HG03045 (cell line): ENCODE data around the gene ANTXR1.

Experiments used
- ATAC-seq: cut with Tn5 transposase; IDR thresholded peaks from one replicate; pipeline ENCODE4 v1.9.1; 2021; ENCODE audit warnings: mild to moderate bottlenecking, moderate library complexity; ENCODE audit not compliant: unreplicated experiment

ANTXR1 gene

DNA sequence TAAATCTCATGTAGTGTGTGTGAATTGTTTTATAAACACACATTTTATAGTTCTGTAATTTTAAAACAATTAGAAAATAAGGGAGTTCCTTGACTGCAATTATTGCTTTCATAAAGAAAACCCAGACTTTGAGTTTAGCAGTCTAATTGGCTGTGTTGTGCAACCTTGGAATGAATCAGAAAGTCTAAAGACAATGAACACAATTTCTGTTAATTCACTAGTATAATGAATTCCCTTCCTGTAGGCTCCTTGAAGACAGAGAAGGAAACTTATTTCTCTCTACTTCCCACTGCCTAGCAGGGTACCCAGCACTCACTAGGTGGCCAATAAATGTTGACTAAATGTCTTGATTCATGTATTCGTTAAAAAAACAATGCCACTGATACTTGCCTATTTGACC, 79.9 kb downstream of the ANTXR1 start:
- no peak for ATAC-seq

DNA sequence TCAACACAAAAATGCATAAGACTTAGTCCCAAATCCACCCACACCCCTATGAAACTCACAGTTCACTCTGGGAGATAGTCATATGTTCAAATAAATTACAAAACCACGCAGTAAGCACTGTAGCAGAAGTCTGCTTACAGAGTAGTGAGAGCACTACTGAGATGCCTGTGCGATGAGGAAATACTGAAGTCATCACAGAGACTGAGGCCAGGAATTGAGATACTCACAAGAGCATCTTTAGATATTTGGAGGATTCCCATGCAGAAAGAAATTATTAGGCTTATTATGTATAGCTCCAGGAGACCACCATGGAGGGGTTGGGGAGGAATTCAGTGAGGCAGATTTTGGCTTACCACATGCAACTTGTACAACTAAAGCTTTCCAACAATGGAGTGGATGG, 82.3 kb downstream of the ANTXR1 start:
- no peak for ATAC-seq

DNA sequence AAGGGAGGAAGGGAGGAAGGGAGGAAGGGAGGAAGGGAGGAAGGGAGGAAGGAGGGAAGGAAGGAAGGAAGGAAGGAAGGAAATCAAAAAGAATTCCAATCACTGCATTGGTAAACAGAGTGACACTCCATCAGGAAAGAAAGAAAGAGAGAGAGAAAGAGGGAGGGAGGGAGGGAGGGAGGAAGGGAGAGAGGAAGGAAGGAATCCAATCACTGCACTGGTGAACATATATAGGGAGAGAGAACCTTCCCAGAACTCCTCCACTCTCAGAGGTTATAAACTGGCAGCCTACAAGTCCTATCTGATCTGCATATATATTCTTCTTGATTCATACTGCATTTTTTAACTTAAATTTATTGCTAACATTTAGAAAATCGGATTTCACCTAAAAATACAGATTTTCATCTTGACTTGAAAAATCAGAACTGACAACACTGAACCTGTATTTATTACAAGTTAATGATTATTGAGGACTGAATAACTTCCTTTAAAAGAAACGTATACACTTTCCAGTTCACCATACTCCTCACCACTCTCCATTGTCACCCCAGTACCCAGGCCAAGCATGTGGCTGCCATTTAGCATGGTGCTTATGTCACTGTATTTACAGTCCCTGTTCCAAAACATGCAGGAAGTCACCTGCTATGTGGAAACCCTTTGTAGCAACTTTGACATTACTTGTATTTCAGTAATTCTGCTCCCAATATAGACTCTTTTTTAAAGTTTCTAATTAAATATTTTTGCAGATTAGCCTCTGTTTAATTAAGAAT, 83.5 kb downstream of the ANTXR1 start:
- ATAC-seq, result no peak

DNA sequence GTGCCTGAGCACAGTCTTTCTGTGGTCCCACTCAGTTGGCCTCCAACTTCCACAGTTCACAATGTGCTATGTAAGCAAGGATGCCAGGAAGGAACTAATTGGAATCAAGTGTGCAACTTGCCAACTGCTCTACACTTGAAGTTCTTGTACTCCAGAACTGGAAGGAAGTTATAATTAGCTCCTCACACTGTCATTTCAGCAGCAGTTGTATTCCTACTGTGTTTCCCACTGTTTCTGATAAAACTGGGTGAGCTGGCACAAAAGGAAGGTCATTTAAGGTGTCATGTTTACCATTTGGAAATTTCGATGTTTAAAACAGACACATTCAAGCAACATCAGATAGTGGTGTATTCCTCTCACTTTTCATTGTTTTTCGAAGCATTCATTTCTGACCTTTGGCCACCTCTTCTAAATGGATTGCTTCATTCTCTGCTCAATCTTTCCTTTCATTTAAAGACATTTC, 84.2 kb downstream of the ANTXR1 start:
- no peak for ATAC-seq

DNA sequence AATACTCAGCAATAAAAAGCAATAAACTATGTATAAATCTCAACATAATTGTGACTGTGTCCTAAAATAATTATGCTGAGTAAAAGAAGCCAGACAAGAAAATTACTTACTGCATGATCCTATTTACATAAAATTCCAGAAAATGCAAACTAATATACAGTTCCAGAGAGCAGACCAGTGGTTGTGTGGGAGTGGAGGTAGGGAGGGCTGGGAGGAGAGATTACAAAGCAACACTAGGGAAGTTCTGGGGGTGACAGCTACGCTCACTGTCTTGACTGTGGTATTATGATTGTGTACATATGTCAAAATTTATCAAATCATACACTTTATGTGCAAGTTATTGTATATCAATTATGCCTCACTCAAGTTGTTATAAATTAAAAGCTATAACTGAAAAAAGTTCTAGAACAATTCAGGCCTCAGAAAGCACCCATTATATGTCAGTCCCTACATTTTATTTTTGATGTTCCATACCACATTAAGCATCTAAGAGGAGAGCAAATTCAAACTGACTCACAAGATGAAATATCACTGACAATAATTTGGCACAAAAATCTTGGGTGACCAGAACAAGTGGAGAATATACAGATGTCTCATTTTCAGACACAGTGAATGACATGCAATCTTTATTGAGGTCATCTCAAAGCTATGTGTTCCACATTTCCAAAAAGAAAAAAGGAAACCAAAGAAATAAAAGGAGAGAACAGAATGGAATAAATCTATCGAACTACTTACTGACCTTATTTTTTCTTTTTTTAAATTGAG, 85.1 kb downstream of the ANTXR1 start:
- ATAC-seq, result no peak

DNA sequence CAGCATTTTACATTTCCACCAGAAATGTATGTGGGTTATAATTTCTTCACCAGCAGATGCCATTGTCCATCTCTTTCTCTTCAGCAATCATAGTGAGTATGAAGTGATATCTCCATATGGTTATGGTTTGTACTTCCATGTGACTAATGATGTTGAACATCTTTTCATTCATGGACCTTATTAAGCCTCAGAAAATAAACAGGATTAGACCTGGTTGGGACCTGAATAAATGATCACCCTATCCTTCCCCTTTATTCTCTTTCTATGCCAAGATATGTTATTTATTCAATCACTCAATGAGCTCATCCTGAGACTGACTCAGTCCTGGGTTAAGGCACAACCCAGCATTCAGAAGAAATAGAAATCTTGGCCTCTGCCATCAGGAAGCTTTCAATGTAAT, 86.6 kb downstream of the ANTXR1 start:
- ATAC-seq, result no peak

DNA sequence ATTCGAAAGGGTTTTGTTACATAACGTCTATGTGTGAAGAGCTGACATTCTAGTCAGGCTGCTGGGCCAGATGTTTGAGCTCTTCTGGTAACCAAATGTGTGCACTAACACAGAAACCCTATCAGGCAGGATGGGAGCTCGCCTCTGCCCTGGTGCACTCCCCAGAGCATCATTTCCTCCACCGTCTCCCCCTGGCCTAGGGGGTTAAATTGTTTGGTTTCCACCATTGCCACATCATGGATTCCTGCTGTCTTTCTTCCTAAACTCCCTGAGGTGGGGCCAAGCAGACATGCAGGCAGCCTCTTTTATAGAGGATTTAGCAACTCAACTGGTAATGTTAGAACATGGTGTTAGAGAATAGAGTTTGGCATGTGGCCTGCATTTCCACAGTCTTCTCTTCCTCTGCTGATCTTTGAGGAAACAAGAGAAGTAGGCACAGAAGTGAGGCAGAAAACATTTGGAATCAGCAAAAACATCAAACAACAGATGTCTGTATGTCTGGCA, 87.3 kb downstream of the ANTXR1 start:
- no peak for ATAC-seq

DNA sequence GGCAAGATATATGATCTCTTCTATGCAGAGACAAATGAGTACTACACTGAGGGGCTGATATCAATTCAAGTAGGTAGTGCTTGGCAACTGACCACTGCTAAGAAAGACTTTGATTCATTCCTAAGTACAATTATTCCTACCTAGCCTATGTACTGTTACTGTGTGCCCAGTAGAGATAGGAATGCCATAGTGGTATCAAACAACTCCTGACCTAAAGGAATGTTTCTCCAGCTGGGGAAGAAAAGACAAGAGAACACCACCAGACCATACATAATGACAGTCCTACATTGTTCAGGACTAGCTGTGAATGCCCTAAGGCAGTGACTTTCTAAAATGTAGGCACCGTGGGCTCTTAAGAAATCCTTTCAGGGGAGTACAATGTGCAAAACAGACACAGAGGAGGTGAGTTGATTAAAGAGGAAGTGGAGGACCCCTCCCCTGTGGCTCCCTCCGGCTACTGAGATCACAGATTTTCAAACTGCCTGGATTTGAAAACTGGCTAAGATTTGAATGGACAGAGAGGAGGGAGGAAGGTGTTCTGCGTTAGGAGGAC, 89.1 kb downstream of the ANTXR1 start:
- ATAC-seq, result no peak

DNA sequence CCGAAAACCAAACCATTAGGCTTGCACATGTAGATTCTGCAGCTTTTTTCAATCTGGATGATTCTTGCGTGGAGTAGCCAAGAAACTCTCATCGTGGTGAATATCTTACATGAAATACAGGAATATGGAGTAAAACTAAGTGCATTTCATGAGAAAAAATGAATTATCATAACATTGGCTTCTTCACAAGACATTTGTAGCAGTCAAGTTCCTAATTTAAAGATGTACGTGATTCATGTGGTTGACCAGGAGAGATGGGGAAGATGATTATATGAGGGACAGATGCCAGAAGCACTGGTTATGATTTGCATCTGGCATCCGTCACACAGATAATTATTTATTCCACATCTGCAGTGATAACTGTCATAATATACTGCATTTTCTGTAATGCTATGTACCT, 90.4 kb downstream of the ANTXR1 start:
- no peak for ATAC-seq

DNA sequence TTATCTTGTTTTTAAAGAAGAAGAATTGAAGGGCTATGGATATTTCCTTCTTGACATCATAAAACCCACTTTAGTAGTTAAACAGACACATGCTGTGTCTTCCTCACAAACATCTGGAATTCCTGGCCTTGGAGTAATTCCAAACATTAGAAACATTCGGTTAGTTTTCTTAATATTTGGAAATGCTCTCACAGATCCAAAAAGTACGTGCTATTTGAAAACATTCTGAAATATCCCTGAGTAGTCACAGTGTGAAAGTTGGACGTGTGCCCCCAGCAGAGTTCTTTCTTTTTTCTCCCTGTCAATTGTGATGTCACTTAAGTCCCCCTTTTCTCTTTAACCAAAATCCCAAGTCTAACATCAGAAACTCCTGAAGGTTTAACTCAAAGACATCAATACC, 91.3 kb downstream of the ANTXR1 start:
- no peak for ATAC-seq

DNA sequence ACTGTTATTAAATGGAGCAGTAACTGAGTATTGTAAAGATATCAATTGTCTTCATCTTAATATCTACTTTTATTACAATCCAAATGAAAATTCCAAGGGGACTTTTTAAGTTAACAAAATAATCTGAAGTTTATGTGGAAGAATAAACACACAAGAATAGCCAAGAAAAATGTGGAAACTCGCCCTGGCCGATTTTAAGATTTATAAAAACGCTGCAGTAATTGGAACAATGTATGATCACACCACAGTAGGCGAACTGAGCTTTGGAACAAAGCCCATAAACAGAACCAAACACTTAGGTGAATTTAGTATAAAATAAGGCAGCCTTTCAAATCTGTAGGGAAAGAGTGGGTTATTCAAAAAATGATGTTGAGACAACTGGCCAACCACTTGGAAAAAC, 96.3 kb downstream of the ANTXR1 start:
- ATAC-seq, result no peak

DNA sequence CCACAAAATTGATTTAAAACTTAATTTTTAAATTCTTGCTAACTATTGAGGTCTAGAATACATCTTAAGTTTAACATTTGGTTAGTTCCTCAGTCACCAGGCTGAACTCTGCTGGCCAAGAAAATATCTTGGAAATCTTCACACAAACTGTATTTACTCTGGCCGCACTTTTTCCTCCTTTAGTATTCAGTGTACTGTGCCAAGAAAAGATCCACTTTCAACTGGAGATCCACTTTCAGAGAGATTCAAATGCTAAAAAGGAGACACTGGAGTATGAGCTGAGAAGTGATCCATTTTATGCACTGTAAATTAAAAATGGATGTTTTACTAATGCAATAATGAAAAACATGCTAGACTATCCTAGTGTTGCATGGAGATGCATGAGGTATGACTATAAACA, 98.1 kb downstream of the ANTXR1 start:
- no peak for ATAC-seq

DNA sequence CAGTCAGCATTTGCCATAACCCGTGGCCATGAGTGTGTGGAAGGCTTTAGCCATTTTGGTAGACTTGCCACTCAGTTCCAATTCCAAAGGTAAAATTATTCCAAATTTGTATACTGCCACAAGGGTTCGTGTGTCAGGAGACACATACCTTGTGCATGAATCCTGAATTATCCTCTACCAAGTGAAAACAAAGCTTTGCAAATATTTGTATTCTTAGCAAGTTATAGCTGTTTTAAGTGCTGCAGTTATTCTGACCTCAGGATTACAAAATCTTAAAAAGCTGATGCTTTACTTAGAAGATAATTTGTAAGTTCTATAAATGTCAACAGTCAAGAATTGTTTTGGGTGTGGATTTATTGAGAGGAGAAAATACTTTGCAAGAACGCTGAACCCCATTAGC, 100.6 kb downstream of the ANTXR1 start:
- ATAC-seq, result no peak

DNA sequence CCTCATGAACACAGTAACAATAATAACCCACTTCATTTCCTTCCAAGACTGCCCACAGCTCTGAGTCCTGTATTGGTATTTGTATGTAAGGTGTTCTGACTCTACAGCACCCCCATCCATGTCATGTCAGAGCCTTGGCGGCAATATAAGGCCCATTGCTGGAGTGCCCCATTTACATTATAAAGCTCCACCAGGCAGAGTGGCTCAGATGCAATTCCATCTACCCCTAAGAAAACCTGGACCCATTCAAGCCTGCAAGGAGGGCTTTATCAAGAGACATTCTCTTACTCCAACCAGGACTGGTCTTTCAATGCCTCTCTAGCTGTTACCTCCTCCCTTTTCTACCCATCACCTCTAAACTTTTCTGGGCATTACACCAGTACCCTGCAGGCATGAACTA, 101.6 kb downstream of the ANTXR1 start:
- no peak for ATAC-seq

DNA sequence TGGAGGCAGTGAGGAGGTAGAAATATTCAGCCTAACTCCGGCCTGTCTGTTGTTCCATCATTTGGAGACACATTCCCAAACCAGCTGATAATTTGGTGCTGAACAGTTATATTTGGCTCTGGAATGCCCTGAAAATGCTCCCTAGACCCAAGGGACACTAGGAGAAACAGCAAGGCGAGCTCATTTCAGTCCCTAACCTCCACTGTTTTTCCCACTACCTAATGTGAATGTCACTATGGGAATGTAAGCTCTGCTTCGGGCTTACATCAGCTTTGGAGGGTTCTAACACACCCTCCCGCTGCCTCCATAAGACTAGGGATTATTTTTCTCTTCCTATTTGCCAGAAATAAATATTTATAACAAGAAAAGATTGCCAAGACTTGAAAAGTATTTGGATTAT, 103.5 kb downstream of the ANTXR1 start:
- no peak for ATAC-seq

DNA sequence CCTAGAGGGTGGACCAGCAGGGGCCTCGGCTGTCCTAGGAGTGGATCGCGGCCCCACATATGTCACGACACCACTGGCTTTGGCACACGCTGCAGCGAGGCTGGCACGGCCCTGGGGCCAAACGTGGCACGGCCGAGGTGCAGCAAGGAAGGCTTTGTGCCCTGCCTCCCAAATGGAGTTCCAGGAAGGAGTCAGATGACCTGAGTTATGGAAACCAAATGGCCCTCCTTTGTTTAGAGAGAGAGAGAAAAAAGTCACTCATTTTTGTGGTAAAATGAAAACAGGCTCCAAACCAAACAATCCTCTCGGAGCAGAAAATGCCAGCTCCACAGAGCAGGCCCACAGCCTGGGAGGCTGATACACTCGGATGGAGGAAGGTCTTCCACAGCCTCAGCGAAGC, 105.6 kb downstream of the ANTXR1 start:
- no peak for ATAC-seq

DNA sequence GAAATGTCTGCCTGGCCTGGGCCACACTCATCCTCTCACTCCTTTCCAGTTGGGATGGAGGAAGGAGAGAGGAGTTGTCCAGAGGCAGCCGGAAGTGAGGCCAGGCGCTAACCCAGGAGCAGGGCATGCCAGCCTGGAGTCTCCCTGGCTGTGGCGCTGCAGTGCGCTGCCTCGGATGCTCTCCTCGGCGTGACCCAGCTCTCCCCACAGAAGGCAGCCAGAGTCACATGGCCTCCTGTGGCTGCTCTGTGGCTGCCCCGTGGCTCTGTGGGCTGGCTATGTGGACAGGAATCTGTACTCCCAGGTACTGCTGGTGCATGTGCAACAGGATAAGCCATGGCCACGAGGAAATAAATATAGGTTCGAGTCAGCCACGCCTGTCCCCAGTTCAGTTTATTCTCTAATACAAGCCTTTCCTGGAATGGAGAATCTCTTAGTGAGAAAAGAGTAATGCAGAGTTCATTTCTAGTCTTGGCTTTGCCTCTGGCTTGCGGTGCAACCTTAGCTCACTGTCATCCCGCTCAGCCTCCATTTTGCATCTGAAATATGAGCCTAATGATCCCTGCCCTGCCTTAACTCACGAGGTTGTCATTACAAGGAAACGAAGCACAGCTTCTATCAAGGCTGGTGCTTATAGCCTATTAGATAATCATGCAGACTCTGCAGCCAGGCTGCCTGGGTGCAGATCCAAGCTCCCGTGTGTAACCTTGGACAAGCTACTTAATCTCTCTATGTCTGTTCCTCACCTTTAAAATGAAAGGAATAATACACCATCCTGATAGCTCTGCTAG, 106.3 kb downstream of the ANTXR1 start:
- no peak for ATAC-seq

DNA sequence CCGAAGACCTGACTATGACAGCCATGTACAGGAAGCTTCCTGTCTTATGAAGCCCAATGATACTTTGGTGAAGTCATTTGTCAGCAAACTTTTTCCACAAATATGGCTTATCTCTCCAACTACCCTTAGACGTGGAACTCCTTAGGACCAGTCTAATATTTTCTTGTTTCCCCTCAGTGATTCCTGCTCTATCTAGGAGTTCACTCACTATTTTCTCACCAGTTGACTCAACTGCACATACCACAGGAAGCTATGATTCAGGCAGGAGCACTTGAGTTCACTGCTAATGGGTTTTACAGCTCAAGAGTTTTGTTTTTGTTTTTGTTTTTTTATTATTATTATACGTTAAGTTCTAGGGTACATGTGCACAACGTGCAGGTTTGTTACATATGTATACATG, 109.3 kb downstream of the ANTXR1 start:
- no peak for ATAC-seq

DNA sequence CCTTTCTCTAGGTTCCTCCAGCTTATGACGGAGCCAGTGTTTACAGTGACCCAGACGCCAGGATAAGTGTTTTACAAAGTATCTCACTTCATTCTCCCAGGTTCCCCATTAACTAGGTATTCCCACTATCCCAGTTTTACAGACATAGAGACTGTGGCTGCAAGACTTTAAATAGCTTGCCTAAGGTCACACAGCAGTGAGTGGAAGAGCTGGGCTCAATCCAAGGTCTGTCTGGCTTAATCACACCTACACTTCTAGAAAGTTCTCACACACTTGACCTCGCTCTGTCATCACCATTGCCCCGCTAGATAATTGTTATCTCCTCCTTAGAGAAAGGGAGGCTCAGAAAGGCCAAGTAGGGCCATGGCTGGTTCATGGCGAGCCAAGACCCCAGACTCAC, 110.2 kb downstream of the ANTXR1 start:
- ATAC-seq, result no peak

DNA sequence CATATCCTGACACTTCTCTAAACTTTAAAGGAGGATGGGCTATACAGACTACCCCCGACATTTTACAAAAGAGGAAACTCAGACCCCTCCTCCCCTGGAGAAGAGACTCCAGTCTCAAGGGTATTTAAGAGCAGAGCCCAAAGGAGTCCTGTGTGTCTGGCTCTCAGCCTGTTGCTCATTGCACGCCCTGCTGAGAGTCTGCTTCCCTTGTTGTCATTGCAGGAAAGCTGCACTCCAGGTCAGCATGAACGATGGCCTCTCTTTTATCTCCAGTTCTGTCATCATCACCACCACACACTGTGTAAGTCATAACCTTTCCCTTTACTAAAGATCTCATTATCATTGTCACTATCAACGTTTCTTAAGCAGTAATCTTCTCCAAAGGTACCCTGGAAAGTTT, 111.4 kb downstream of the ANTXR1 start:
- ATAC-seq, result no peak

DNA sequence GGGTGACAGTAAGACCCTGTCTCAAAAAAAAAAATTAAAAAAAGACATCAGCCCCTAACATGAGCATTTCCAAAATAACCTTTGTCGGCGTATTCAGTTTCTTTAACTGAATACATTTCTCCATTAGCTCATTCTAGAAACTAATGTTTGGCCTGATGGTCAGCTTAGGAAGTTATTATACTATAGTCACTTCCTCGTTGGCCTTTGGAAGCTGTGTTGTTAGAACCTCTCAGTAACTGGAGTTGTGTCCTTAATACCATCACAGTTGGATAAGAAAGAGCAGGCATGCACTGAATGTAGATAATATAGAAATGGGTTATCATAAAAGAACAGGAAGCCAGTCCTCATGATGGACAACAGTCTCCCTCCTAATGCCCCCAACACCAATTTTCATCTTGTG, 112.8 kb downstream of the ANTXR1 start:
- ATAC-seq, result no peak
